Endometrial microvascular endothelial cells (primary cell): ENCODE results near the gene ZNF770. TPM values are rescaled to one million over a fixed set of nuclear protein-coding genes. Genes with fewer than 3 reads are reported as not detected.
"Not testable (repeated sequence)": the region's sequence is repeated elsewhere in the genome, so short reads cannot be mapped to it uniquely, and the experiment has no call there.

ENCODE experiments used
- in situ Hi-C: cut with HindIII; loops from 2 replicates; pipeline ENCODE4 v1.10.0; 2017; ENCODE audit warnings: low sequenced_read_pairs, low pct_unique_long_range_greater_than_20kb; ENCODE audit errors: inconsistent ontology term
- total RNA-seq: library from RNA; depleted of rRNA; stranded (reverse); fragments of >200 nt; gene quantifications from one replicate; pipeline ENCODE4 v1.2.3, GENCODE V29; 2015; ENCODE audit errors: inconsistent ontology term

ZNF770 gene
- total RNA-seq, 1 donor from 2014 or later, result 21.6 TPM

DNA sequence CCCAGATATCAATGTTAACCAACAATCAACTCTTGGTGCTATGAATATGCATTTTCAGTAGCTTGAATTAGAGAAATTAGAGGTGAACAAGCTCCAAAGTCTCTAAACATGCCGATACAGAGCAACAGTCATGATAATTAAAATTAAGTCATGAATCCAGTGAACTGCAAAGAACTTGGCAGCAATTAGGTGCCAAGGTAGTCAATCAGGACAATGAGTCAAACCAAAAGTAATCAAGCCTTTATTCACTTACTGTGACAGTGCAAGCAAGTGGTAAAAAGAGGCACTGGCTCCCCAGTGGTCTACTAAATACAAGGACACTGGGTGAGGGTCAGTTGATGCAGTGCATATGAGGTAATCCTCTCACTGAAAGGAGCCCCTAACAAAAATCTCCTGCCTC, 1.8 kb downstream of the ZNF770 start:
- in situ Hi-C loops, result no loop called here

DNA sequence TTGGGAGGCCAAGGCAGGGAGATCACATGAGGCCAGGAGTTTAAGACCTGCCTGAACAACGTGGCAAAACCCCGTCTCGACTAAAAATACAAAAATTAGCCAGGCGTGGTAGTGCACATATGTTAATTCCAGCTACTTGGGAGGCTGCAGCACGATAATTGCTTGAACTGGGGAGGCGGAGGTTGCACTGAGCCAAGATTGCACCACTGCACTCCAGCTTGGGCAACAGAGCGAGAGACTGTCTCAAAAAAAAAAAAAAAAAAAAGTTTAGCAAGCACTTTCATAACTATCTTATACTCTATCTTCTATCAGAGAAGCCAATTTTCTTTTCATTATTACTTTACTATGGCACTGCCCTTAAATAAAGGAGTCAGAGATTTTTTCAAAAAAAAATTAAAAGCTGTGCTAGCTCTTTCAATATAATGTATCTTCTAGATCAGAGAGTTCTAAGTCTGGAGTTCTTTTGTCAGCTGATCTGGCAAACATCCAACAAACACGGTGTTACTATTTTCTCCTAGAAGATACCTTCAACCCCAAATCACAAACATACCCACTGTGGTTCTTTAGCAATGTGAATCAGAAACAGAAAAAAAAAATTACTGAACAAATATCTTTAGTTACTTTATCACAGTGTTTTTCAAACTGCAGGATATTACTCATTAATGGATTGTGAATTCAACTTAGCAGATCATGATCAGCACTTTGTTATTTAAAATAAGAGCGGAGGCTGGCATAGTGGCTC, 3.0 kb downstream of the ZNF770 start:
- in situ Hi-C loops, result no loop called here

DNA sequence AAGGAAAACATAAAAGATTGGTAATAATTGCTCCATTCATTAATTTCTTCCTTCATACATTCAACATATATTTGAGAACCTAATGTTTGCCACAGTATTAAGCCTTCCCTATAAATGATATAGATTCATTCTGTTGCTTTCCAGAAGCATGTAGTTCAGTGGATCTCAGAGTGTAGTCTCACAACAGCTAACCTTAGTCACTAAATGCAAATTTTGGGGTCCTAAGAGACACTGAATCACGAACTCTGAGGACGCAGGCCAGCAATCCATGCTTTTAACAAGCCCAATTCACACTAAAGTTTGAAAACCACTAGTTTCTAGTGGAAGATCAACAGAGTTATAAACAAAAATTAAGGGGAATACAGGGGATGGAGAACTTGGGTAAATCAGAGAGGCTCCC, 11.3 kb downstream of the ZNF770 start:
- in situ Hi-C loops, result no loop called here

DNA sequence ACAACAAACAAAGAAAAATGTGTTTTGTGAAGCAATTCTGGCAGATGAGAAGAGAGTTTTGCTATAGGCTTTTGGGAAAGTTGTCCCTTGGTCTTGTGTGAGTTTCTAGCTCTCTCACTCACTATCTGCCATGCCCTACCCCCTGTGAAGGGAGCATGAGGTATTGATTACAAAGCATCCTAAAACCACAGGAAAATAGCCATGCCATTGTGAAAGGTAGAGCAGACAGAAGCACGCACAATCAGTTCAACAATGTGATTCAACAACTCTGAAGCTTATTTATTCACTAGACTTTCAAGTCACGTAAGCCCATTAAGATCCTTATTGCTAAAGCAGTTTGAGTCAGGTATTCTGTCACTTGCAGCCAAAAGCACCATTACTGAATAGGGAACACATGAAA, 12.0 kb downstream of the ZNF770 start:
- in situ Hi-C loops, result no loop called here

DNA sequence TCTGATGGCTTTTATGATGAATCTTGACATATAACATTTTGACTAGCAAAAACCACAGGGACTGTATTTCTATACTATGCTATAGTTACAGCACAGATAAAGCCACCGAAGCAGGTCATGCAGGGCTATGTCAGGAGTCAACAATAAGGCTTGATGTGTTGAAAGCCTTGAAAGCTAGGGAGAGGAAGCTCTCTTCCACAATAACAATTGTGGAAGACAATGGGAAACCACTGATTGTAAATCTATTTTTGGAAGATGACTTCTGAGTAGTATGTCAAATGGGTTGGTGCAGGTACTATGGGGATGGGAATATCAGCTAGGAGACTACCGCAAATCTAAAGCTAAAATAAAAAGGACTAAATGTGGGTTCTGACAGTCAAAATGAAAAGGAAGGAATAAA, 14.6 kb downstream of the ZNF770 start:
- in situ Hi-C loops, result no loop called here

DNA sequence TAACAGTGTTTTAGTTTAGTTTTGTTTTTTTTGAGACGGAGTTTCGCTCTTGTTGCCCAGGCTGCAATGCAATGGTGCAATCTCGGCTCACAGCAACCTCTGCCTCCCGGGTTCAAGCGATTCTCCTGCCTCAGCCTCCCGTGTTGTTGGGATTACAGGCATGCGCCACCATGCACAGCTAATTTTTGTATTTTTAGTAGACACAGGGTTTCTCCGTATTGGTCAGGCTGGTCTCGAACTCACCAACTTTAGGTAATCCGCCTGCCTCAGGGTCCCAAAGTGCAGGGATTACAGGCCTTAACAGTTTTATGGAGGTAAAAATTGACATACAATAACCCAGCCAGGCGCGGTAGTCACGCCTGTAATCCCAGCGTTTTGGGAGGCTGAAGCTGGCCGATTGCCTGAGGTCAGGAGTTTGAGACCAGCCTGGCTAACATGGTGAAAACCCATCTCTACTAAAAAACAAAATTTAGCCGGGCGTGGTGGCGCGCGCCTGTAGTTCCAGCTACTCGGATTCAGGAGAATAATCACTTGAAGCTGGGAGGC, 17.9 kb downstream of the ZNF770 start:
- in situ Hi-C loops, result not testable (repeated sequence)

DNA sequence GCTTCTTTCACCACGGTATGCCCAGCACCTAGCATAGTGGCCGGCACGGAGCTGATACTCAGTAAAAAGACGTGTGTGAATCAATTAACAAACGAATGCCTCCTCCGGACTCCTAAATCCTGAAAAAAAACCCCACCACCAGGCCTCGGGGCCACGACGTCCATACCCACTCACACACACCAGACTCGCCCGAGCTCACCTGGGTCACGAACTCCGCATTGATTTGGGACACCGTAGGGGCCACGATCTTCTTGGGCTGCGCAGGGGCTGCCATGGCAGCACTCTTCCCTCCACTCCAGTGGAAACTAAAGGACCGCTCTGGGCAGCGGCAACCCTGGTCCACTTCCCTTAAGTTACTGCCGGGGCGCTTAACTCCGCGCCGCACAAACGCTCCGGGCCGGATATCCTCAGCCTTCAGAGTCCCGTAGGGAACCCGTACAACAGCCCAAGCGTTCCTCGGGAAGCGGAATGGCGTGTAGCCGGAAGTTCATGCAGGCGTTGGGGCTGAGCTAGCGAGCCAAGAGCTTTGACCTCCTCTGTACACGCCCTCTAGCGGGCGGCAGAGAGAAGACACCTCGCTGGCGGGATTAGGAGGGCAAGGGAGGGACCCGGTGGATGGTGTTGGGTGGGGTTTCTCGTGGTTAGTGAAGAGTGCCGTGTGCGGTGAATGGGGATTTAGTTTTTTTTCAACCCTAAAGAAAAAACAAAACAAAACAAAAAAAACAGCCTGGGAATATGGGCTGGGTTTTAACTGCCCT, 18.6 kb downstream of the ZNF770 start, which contains the start of gene AQR:
TSS of gene AQR (minus strand) at position 403 of the 758 bp plus-strand sequence. CDS start at position 274, 129 bp downstream.
- in situ Hi-C loops, result no loop called here

DNA sequence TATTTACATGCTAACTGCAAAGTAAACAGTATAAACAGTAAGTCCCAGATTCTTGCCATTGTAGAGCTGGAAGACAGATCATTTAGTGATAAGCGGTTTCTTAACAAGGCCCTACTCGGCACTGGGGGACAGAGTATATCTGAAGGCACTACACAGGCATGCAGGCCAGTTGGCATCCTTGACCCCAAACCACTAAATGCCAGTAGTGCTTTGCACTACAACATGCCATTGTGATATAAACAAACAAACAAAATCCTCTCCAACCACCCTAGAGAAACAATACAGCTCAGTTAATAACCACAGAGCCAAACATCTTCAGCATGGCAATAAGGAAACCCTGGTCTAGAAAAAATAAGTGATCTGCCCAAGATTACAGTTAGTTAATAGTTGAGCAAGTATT, 23.8 kb downstream of the ZNF770 start:
- in situ Hi-C loops, result no loop called here

DNA sequence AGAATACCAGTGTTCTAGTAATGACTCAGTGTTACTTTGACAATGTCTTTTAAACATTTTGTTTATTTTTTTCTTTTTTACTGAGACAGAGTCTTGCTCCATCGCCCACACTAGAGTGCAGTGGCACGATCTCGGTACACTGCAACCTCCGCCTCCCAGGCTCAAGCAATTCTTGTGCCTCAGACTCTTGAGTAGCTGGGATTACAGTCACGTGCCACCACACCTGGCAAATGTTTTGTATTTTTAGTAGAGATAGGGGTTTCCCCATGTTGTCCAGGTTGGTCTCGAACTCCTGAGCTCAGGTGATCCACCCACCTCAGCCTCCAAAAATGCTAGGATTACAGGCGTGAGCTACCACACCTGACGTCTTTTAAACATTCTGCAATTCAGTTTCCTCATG, 34.2 kb downstream of the ZNF770 start:
- in situ Hi-C loops, result no loop called here

DNA sequence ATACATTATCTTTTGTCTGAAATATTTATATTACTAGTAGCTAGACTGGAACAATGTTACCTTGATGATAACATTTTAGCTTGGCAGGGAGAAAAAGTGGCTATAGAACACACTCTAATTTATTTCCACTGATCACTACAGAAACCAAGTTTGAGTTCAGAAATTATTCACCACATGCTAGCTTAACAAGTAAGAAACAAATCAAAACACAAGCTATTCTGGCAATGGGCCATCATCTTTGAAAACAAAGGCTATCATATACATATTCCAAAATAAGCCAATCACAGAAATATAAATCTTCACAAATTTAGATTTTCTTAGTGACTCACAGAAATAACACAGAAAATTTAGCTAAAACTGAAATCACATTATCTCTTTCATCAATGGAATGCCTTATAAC, 35.6 kb downstream of the ZNF770 start:
- in situ Hi-C loops, result no loop called here

DNA sequence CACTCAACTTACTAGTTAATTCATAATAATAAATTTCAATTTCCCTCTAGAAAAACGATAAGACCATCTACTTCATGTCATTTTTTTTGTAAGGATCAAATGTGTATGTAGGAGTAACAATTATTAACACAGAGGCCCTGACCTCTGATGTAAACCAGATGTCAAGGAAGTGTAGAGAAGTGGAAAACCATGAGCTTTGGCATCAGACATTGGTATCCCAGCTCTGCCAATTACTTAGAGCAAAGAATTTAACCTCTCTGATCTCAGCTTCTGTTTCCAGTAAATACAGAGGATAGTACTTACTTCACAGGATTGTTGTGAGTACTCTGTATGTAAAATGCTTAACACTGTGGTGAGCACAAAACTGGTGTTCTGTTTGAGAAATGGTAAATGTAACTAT, 36.1 kb downstream of the ZNF770 start:
- in situ Hi-C loops, result no loop called here

DNA sequence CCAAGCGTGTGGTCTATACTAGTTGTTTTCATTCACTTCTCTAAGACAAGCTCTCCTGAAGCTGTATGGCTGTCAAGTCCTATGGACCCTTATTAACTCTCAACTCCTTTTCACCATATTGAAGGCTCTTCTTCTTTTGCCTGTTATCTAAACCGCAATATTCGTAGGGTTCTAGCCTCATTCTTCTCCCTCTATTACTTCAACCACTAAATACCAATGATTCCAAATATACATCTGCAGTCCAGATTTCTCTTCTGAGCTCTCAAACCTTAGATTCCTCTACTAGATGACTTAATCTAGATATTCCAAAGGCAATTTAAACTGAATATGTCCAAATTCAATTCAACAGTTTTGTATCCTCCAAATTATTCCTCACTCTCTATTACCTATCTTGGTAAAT, 43.2 kb downstream of the ZNF770 start:
- in situ Hi-C loops, result no loop called here

DNA sequence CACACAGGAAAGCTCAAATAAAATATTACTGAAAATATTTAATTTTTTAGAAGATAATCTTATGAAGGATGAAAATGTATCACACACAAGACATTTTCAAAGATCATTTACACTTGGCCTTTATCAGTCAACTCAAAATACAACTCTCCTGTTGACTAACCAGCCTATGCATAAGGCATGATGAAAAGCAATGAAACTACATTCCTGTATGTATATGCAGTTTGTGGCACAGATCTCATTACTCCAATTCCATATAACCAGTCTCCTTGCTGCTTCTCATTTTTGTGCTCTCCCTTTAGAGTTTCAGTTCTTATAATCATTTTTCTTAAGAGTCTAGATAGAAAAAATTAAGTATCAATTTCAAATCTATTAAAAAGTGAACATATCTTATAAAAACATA, 44.4 kb downstream of the ZNF770 start:
- in situ Hi-C loops, result no loop called here

DNA sequence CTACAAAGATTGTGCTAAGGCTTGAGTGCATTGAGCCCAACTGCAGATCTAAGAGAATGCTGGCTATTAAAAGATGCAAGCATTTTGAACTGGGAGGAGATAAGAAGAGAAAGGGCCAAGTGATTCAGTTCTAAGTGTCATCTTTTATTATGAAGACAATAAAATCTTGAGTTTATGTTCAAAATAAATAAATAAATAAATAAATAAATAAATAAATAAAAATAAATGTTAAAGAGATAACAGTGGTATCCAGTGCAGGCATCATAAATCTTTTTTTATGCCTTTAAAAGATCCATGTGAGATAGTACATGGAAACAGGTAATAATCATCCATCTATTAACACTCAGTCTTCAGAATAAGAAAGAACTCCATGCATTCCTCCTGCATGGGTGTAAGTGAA, 44.8 kb downstream of the ZNF770 start:
- in situ Hi-C loops, result not testable (repeated sequence)

DNA sequence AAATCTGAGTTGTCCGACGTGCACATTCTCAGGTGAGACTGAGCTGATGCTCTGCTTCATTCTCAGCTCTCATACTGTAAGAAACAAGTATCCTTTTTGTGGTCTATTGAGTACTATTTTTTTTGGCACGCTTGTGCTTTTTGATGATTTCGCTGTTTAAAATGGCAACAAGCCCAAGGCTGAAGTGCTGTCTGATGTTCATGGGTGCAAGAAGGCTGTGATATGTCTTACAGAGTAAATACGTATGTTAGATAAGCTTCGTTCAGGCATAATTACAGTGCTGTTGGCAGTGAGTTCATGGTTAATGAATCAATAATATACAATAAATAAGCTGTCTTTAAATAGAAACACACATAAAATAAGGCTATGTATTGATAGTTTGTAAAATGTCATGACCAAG, 45.7 kb downstream of the ZNF770 start:
- in situ Hi-C loops, result no loop called here

DNA sequence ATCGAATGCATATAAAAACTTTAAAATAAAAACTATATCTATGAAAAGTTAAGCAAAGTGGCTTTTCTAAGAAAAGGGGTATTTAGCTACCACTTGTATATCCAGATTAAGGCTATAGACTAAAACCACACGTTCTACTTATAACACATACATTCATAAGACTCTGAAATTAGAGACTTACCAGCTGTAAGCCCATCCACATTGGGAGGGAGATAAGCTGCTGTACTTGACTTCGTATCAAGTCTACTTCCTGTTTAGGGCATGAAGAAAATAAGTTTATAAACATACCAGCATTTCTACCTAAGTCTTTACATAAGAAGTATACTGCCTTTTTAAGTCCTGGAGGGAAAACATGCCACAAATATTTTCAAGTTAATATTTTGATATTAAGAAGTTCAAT, 46.3 kb downstream of the ZNF770 start:
- in situ Hi-C loops, result no loop called here

DNA sequence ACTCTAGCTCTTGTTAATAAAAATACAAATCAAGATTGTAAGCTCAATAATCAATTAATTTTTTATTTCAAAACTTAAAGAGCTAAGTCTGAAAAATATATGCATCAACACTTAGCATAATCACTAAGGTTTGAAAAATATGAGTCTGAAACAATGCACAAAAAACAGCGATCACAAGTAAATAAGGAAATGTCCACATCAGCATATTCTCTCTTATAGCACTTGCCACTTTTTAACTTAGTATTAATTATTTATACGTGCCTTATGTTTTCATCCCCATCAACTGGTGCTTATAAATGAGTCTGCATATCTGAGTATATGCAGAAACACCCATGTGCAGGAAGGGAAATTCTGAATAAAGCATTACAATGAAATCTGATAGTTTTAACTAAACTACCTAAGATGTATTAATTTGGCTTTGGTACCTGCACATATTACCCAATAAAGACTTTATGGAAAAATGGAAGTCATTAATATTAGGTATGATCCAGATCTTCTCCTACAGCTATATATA, 46.8 kb downstream of the ZNF770 start:
- in situ Hi-C loops, result no loop called here

DNA sequence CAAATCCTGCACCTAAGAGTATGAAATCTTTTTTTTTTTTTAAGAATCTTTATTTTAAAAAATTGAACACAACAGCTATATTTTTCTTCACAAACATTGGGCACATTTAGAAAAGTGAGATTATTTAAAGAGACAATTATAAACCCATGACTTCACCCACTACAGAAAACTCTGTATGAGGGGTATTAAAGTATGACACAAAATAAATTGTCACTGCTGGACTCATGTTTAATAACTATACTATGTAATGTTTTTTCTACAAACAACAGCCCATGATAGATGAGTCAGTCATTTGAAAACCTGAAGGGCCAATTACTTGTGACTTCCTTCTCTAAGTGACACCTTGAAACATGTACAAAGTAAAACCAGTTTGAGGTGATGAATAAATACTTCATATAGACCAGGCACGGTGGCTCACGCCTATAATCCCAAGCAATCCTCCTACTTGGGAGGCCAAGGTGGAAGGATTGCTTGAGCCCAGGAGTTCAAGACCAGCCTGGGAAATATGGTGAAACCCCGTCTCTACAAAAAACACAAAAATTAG, 54.6 kb downstream of the ZNF770 start:
- in situ Hi-C loops, result no loop called here

DNA sequence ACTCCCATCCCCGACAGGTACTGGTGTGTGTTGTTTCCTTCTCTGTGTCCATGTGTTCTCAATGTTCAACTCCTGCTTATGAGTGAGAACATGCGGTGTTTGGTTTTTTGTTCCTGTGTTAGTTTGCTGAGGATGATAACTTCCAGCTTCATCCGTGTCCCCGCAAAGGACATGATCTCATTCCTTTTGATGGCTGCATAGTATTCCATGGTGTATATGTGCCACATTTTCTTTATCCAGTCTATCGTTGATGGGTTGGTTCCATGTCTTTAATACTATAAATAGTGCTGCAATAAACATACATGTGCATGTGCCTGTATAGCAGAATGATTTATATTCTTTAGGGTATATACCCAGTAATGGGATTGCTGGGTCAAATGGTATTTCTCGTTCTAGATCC, 59.7 kb downstream of the ZNF770 start:
- in situ Hi-C loops, result not testable (repeated sequence)
